ENCODE results near the gene TRPM5.

TRPM5 gene

DNA sequence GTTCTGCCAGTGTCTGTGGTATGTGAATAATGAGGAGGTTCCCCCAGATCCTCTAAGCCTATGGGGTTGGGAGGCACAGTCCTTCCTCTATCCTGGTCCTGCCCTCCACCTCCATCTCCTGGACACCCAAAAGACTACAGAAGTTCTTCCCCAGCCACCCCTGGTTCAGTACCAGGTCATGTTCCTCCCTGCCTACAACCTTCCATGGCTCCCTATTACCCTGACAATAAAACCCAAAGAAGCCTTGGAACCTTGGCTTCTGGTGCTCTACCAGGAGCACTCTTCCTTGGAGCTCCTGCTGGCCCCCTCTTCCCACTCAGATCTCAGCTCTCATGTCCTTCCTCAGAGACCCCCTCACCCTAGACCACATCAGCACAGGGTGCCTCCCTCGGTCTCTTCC is 12.9 kb downstream of the TRPM5 start:
- H3K27ac Mint-ChIP-seq, result no peak overlapping the region
- no peaks in the 10 kb centered on the region for H3K27me3 Mint-ChIP-seq
- H3K36me3 Mint-ChIP-seq, result no peaks in the 10 kb centered on the region
- no peak for DNase-seq
- no peaks in the 10 kb centered on the region for H3K9me3 Mint-ChIP-seq
- CTCF ChIA-PET, result interaction anchor here (0.6 to 1.2 kb wide), 2 partner anchors 74 to 99 kb away, joined by 3 read pairs; no protein-coding TSS in a partner anchor
- H3K4me1 Mint-ChIP-seq, result no peaks in the 10 kb centered on the region
- H3K4me3 Mint-ChIP-seq, result no peak overlapping the region

GRCh38 chr11:2428322-2428795 is 16.0 kb downstream of the TRPM5 start:
- Mint-ChIP-seq H3K4me3 (no peak overlapping the region), H3K9me3 (no peaks in the 10 kb centered on the region), H3K4me1 (no peaks in the 10 kb centered on the region), H3K36me3 (no peaks in the 10 kb centered on the region), H3K27me3 (no peaks in the 10 kb centered on the region), H3K27ac (no peak overlapping the region)
- CTCF ChIA-PET, result interaction anchor here (0.8 to 10.3 kb wide), 4 partner anchors 98 to 663 kb away, joined by 4 to 185 read pairs (median 6); no protein-coding TSS in a partner anchor
- peak; percentile 87 for DNase-seq

DNA sequence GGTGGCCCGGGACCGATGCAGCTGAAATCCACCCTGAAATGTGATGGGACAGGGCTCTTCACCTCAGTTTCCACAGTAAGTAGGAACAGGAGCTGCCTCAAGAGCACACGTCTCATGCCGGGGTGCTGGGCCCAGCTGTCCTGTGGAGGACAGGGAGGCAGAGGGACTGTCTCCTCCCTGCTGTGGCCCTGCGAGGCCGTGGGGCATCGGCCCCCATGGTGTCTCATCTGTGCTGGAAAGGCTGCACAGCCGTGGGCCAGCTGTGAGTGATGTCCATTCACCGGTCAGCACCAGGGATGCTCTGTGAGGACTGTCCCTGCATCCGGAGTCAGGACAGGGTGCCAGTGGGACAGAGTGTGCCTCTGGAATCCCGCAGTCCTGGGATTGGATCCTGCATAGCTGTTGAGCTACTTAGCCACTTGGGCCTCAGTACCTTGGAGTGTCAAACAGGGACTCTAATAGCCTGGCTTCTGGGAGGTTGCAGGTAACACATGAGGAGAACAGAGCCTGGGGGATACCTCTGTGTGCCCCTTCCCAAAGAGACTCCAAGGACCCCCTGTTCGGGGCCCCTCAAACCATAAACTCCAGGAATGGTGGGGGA is 16.5 kb downstream of the TRPM5 start:
- Mint-ChIP-seq H3K36me3 (no peaks in the 10 kb centered on the region), H3K27ac (no peak overlapping the region), H3K9me3 (no peaks in the 10 kb centered on the region), H3K4me3 (no peak overlapping the region), H3K27me3 (no peaks in the 10 kb centered on the region), H3K4me1 (no peaks in the 10 kb centered on the region)
- no peak for DNase-seq
- CTCF ChIA-PET, result interaction anchor here (0.8 to 10.3 kb wide), 9 partner anchors 56 to 663 kb away, joined by 3 to 185 read pairs (median 4); no protein-coding TSS in a partner anchor

GRCh38 chr11:2426826-2427521 is 17.3 kb downstream of the TRPM5 start:
- Mint-ChIP-seq H3K9me3 (no peaks in the 10 kb centered on the region), H3K27ac (no peak overlapping the region), H3K4me3 (no peak overlapping the region), H3K36me3 (no peaks in the 10 kb centered on the region), H3K27me3 (no peaks in the 10 kb centered on the region), H3K4me1 (no peaks in the 10 kb centered on the region)
- CTCF ChIA-PET, result interaction anchor here (0.8 to 10.3 kb wide), 10 partner anchors 57 to 664 kb away, joined by 3 to 185 read pairs (median 4); no protein-coding TSS in a partner anchor
- no peak for DNase-seq

DNA sequence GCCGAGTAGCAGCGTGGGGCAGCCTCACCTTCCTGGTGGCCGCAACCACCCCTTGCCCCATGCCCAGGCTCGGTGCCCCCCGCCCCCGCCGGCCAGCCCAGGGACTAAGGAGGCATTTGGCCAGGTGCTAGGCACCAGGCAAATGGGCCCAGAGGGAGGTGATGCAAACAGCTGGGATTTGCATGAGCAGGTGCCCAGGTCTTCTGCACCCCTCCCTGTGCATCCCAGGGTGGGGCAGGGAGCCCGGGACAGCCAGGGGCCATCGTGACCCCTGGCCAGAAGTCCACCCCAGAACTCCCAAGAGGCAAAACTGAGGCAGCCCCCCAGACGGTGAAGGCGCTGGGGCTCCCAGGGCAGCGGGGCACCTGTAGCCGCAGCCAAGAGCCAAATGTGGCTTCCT is 18.1 kb downstream of the TRPM5 start:
- DNase-seq, result no peak
- CTCF ChIA-PET, result interaction anchor here (1.3 to 10.3 kb wide), 4 partner anchors 105 to 461 kb away, joined by 3 to 185 read pairs (median 10); no protein-coding TSS in a partner anchor
- no peaks in the 10 kb centered on the region for H3K36me3 Mint-ChIP-seq
- no peaks in the 10 kb centered on the region for H3K27me3 Mint-ChIP-seq
- no peak overlapping the region for H3K27ac Mint-ChIP-seq
- no peaks in the 10 kb centered on the region for H3K9me3 Mint-ChIP-seq
- no peaks in the 10 kb centered on the region for H3K4me1 Mint-ChIP-seq
- H3K4me3 Mint-ChIP-seq, result no peak overlapping the region

GRCh38 chr11:2425506-2425905 is 18.8 kb downstream of the TRPM5 start:
- Mint-ChIP-seq H3K36me3 (no peaks in the 10 kb centered on the region), H3K27ac (no peak overlapping the region)
- CTCF ChIA-PET, result interaction anchor here (1.2 to 10.3 kb wide), 4 partner anchors 105 to 462 kb away, joined by 3 to 185 read pairs (median 10); partner anchors contain the start of genes C11orf21 and TSPAN32

GRCh38 chr11:2424811-2425495 is 19.4 kb downstream of the TRPM5 start:
- Mint-ChIP-seq H3K4me3 (no peak overlapping the region), H3K9me3 (no peaks in the 10 kb centered on the region), H3K4me1 (no peaks in the 10 kb centered on the region), H3K27me3 (no peaks in the 10 kb centered on the region), H3K36me3 (no peaks in the 10 kb centered on the region), H3K27ac (no peak overlapping the region)
- no peak for DNase-seq
- CTCF ChIA-PET, result interaction anchor here (1.2 to 10.3 kb wide), 4 partner anchors 106 to 463 kb away, joined by 3 to 185 read pairs (median 10); partner anchors contain the start of genes C11orf21 and TSPAN32

More at GRCh38 chr11:2425506-2425905, 18.8 kb downstream of the TRPM5 start:
- Mint-ChIP-seq H3K4me3 (no peak overlapping the region), H3K4me1 (no peaks in the 10 kb centered on the region), H3K9me3 (no peaks in the 10 kb centered on the region), H3K27me3 (no peaks in the 10 kb centered on the region)
- DNase-seq, result no peak

GRCh38 chr11:2423157-2424025 is 20.9 kb downstream of the TRPM5 start:
- no peak overlapping the region for H3K4me3 Mint-ChIP-seq
- H3K27ac Mint-ChIP-seq, result no peak overlapping the region
- no peak for DNase-seq
- H3K9me3 Mint-ChIP-seq, result no peaks in the 10 kb centered on the region
- H3K4me1 Mint-ChIP-seq, result peaks cover 3% of the 10 kb centered on the region
- no peaks in the 10 kb centered on the region for H3K27me3 Mint-ChIP-seq
- no peaks in the 10 kb centered on the region for H3K36me3 Mint-ChIP-seq
- CTCF ChIA-PET, result interaction anchor here (1.0 to 10.3 kb wide), 6 partner anchors 107 to 465 kb away, joined by 3 to 279 read pairs (median 34); partner anchors contain the start of genes C11orf21 and TSPAN32

DNA sequence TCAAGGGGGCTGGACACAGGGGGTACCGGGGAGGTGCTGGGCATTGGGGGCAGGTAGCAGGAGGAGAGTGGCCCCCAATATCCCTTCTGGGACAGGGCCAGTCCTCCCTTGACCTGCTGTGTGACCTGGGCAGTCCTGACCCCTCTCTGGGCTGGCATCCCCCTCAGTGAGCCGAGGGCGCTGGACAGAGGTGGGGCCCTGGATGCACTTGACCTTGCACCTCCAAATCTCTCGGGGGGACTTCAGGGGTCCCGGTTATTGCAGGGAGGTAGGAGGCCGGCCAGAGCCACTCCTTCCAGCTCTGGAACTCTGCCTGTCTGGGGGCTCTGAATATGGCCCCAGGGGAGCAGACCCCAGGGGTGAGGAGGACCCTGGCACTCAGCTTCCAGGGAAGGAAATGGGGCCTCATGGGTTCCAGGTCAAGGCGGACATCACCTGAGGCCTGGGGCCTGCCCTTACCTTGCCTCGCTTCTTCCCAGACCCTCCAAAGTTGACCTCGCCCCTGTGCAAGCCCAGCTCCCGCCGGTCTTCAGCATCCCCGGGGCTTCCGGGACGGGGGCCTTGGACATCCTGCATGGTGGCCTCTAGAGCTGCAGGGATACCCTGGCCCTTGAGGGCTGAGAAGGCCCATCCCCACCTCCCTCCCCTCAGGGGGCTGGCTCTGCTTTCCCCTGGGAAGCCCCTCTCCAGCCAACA is 21.7 kb downstream of the TRPM5 start:
- no peak overlapping the region for H3K4me3 Mint-ChIP-seq
- CTCF ChIA-PET, result interaction anchor here (1.0 to 10.3 kb wide), 6 partner anchors 108 to 465 kb away, joined by 3 to 279 read pairs (median 34); partner anchors contain the start of genes C11orf21 and TSPAN32
- no peaks in the 10 kb centered on the region for H3K36me3 Mint-ChIP-seq
- peaks cover 3% of the 10 kb centered on the region for H3K4me1 Mint-ChIP-seq
- no peaks in the 10 kb centered on the region for H3K9me3 Mint-ChIP-seq
- no peak overlapping the region for H3K27ac Mint-ChIP-seq
- H3K27me3 Mint-ChIP-seq, result no peaks in the 10 kb centered on the region
- no peak for DNase-seq

GRCh38 chr11:2421996-2422395 is 22.3 kb downstream of the TRPM5 start:
- H3K27me3 Mint-ChIP-seq, result no peaks in the 10 kb centered on the region
- H3K4me1 Mint-ChIP-seq, result peaks cover 3% of the 10 kb centered on the region
- DNase-seq, result no peak
- CTCF ChIA-PET, result interaction anchor here (1.2 to 10.3 kb wide), 11 partner anchors 22 to 470 kb away, joined by 3 to 279 read pairs (median 12); partner anchors contain the start of genes C11orf21, TSPAN32 and TSSC4
- no peak overlapping the region for H3K4me3 Mint-ChIP-seq
- no peaks in the 10 kb centered on the region for H3K9me3 Mint-ChIP-seq
- no peak overlapping the region for H3K27ac Mint-ChIP-seq
- no peaks in the 10 kb centered on the region for H3K36me3 Mint-ChIP-seq

GRCh38 chr11:2421226-2421994 is 22.9 kb downstream of the TRPM5 start:
- no peak overlapping the region for H3K27ac Mint-ChIP-seq
- peaks cover 3% of the 10 kb centered on the region for H3K4me1 Mint-ChIP-seq

More at GRCh38 chr11:2421226-2421994, 22.9 kb downstream of the TRPM5 start:
- Mint-ChIP-seq H3K9me3 (no peaks in the 10 kb centered on the region), H3K27me3 (no peaks in the 10 kb centered on the region), H3K4me3 (no peak overlapping the region), H3K36me3 (no peaks in the 10 kb centered on the region)
- CTCF ChIA-PET, result interaction anchor here (0.6 to 10.3 kb wide), 25 partner anchors 10 to 471 kb away, joined by 3 to 279 read pairs (median 6); partner anchors contain the start of genes C11orf21, TSPAN32 and TSSC4
- DNase-seq, result no peak

All from activated naive CD4-positive, alpha-beta T cell treated with anti-CD3 and anti-CD28 coated beads, Interleukin-2, amount 10 ng/mL, durations not matched to agents 7 days and 5 days (primary cell).